ENCODE data around the gene DGCR6L. TPM values are rescaled to one million over a fixed set of nuclear protein-coding genes. Genes with fewer than 3 reads are reported as not detected.

Gene DGCR6L
- total RNA-seq, 1 donor from 2014 or later: 28.1 TPM

Other genes with a start within 250 kb of the DGCR6L start
- 15.3 and 36.6 TPM in 2 replicates for gene DGCR8, start 239.8 kb downstream of the DGCR6L start, total RNA-seq
- 173 and 360 TPM in 2 replicates for gene RANBP1, start 204.0 kb downstream of the DGCR6L start, total RNA-seq
- gene TRMT2A, start 202.8 kb downstream of the DGCR6L start, total RNA-seq: 28.8 and 29.3 TPM in 2 replicates
- 2.6 and 35.3 TPM in 2 replicates for gene ZDHHC8, start 188.3 kb downstream of the DGCR6L start, total RNA-seq
- gene CCDC188, start 169.0 kb downstream of the DGCR6L start, total RNA-seq: 0.10 TPM in 1 of 2 replicates, not detected in the other
- gene RTN4R, start 51.7 kb downstream of the DGCR6L start, total RNA-seq: 1.2 and 2.0 TPM in 2 replicates
- gene ZNF74, start 74.1 kb upstream of the DGCR6L start, total RNA-seq: 8.7 and 17.8 TPM in 2 replicates
- 3.3 and 9.1 TPM in 2 replicates for gene SCARF2, start 117.8 kb upstream of the DGCR6L start, total RNA-seq
- 18.9 and 25.5 TPM in 2 replicates for gene KLHL22, start 175.7 kb upstream of the DGCR6L start, total RNA-seq
- gene MED15, start 187.6 kb upstream of the DGCR6L start, total RNA-seq: 41.5 and 69.2 TPM in 2 replicates